HG03159 (cell line): ENCODE results near the gene SLC36A3.
"Not testable (repeated sequence)": the region's sequence is repeated elsewhere in the genome, so short reads cannot be mapped to it uniquely, and the experiment has no call there.

Experiments used
- ATAC-seq: cut with Tn5 transposase; IDR thresholded peaks from one replicate; pipeline ENCODE4 v1.9.1; 2021; ENCODE audit warnings: mild to moderate bottlenecking, moderate library complexity; ENCODE audit not compliant: unreplicated experiment

Gene SLC36A3

GRCh38 chr5:151240268-151240835 is 63.2 kb downstream of the SLC36A3 start:
- not testable (repeated sequence) for ATAC-seq

- ATAC-seq: peak; percentile 43
These were observed 64.2 kb downstream of the SLC36A3 start for GRCh38 chr5:151239237-151239861.

- peak; percentile 30 for ATAC-seq
These were observed 65.2 kb downstream of the SLC36A3 start for GRCh38 chr5:151238303-151238741.

- ATAC-seq: no peak
These were observed 65.9 kb downstream of the SLC36A3 start for GRCh38 chr5:151237685-151238084.

GRCh38 chr5:151236888-151237287 is 66.7 kb downstream of the SLC36A3 start:
- ATAC-seq: no peak

- not testable (repeated sequence) for ATAC-seq
These were observed 68.4 kb downstream of the SLC36A3 start for GRCh38 chr5:151235239-151235571.

- peak; percentile 64 for ATAC-seq
These were observed 68.9 kb downstream of the SLC36A3 start for GRCh38 chr5:151234476-151235238.

GRCh38 chr5:151233616-151234085 is 69.9 kb downstream of the SLC36A3 start:
- peak; percentile 67 for ATAC-seq

- no peak for ATAC-seq
These were observed 72.2 kb downstream of the SLC36A3 start for GRCh38 chr5:151231359-151231758.

- ATAC-seq: no peak
These were observed 73.4 kb downstream of the SLC36A3 start for GRCh38 chr5:151230048-151230680.

- no peak for ATAC-seq
These were observed 74.6 kb downstream of the SLC36A3 start for GRCh38 chr5:151228986-151229385.

- ATAC-seq: no peak
These were observed 75.6 kb downstream of the SLC36A3 start for GRCh38 chr5:151227918-151228447.
